Skin of body (tissue), 2 donors: Measurements from ENCODE around the gene NHLH2. TPM values are rescaled to one million over a fixed set of nuclear protein-coding genes. Genes with fewer than 3 reads are reported as not detected.

ENCODE experiments used
- DNase-seq: peaks from one replicate; lab custom pipeline; 2025; lab: John Stamatoyannopoulos, UW
- total RNA-seq: library from RNA; depleted of rRNA; stranded (reverse); fragments of >200 nt; gene quantifications from one replicate; pipeline ENCODE4 v1.2.3, GENCODE V29; 2014

NHLH2 gene
- total RNA-seq, 1 donor from 2014 or later = not detected

DNA sequence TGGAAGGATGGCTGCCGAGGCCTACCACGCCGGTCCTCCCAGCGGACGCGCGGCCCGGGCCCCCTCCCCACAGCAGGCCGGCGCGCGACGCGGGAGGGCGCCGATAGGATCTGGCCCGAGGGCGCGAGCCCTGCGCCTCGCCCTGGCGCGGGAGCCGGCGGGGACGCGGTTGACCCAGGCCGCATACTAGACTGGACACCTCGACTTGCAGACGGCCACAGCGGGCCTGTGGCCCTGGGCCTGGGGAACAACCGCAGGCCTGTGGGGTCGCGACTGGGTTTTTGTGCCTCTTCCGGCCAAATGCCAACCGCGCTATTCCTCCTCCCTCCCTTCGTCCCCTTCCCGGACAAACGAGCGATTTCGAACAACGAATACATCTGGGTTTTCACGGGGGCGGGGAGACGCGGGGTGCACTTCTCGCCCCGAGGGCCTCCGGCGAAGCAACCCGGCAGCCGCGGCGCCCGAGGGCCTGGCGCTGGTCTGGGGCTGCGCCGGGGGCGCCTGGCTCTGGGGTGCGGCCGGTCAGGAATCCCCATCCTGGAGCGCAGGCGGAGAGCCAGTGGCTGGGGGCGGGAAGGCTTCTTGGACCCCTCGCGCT lies 2.4 kb downstream of the NHLH2 start:
- no peak for DNase-seq

DNA sequence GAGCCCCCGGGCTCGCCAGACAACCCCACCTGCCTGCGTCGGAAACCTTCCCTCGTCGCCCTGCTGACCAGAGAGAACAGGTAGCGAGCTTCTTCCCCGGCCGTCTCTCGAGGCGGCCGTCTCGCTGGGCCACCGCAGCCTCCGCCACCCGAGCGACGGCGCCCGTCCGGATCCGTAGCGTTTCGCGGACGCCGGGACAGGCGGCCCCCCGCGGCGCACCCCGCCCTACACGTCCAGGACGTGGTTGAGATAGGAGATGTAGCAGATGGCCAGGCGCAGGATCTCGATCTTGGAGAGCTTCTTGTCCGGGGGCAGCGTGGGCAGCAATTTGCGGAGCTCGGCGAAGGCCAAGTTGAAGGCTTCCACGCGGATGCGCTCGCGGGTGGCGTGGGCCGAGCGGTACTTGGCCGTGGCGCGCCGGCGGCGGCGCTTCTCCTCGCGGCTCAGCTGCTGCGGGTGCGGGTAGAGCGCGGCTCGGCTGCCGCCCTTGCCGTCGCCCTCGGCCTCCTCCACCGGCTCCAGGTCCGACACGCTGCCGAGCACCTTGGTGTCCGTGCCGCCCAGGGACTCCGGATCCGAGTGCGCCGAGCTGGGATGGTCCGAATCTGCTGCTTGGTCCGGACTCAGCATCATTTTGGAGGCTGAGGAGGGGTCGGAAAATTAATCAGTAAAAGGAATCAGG lies 3.0 kb downstream of the NHLH2 start:
- DNase-seq = no peak

DNA sequence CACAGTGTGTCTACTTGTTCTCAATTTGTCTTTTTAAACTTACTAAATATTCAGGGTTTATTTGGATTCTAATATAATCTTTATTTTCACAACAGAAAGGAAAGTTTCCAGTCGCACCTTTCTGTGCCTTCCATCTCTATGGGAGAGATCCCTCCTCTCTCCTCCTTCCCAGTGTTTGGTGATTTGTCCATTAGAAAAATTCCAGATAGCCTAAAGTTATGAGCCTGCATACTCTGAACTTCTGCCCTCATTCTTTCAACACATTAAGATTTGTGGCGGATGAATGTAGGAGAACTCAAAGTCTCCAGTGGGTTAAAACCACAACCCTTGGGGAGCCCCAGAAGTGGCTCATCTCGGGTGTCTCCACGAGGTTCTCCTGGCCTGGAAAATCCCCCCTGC lies 3.6 kb downstream of the NHLH2 start:
- no peak for DNase-seq

DNA sequence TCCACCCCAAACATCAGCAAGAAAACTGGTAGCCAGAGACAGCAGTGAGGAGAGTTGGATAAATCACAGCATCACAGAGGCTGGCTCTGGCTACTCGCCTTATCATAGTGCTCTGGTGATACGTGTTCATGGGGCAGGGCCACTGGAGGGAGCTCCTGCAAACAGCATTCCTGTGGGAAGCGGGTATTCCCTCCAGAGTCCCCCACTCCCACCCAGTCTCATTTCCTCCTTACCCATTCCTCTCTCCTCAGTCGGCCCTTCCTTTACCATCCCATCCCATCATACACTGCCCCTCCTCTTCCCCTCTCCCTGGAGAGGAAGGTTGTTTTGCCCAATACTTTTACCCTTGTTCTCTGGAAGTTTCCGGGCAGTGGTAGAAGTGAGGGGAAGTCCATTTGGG lies 7.1 kb downstream of the NHLH2 start:
- DNase-seq = no peak

DNA sequence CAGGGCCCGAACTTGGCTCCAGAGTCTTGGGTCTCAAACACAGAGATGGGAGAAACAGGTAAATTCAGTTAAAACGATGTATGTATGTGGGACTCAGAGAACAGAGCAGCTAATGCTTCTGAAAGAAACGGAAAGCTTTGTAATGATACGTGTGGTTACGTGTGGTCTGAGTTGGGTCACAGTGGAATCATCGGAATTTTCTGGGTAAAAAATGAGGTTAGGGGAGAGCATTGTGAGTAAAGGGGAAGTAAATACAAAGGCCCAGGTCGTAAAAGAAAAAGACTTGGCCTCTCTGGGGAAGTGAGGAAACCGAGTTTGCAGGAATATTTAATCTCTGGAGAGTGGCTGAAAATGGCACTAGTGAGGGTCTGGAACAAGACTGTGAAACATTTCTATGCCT lies 8.3 kb downstream of the NHLH2 start:
- no peak for DNase-seq

DNA sequence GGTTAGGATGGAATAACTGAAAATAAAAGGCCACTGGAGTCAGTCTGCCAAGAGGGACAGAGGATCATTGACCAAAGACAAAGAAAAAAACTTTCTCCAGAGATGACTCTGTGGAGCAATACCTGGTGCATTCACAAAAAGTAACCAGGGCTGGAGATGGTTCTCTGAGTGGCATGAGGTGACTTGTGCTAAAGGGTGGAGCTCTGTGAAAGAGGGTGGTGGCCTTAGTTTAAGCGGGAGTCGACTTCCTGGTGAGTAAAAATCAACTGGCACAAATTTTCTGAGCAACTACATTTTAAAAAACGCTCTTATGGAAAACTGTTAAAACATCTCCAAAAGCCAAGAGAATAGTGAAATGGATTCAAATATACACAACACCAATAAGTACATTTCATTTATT lies 10.0 kb downstream of the NHLH2 start:
- no peak for DNase-seq

DNA sequence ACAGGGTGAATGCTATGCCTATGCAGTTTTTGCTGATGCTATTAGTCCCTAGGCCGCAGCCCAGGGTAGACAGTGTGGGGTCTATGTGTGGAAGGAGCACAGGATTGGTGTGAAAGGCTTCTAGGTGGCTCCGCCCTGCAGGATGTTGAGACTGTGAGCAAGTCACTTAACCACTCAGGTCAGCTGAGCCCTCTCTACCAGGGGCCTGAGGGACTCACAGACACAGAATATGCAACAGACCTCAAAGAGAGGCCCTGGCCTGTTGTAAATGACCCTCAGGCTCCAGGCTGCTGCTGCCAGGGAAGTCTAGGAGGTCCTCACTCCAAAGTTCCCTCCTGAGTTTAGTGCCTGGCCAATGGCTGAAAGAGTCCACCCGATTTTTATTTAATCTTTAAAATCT lies 11.0 kb downstream of the NHLH2 start:
- no peak for DNase-seq

DNA sequence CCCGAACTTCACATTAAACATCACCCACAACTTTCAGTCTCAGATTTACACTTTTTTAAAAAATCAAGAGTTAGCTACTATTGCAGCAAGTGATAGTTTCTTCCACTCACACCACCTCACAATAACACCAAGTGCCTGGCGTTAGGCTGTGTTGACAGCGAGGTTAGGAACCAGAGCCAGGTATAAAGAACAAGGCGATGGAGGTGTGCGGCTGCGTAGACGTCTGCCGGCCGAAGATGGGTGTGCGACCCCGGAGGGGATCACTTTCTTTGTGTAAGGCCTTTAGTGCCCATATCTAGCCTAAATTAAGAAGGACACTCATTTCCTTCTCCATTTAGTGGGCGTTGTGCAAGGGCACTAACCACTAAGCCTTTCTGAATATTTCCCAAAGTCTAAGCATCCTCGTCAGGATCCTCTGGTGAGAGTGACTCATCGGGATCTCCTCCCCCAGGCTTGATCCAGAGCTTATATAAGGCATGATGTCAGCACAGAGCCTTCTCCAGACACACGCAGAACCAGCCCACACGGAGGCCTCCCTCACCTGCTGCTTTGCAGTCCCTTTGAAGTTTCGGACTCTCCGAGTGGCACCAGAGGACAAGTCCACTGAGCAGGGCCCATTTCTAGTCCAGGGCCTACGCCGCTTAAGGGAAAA lies 11.8 kb downstream of the NHLH2 start:
- no peak for DNase-seq

DNA sequence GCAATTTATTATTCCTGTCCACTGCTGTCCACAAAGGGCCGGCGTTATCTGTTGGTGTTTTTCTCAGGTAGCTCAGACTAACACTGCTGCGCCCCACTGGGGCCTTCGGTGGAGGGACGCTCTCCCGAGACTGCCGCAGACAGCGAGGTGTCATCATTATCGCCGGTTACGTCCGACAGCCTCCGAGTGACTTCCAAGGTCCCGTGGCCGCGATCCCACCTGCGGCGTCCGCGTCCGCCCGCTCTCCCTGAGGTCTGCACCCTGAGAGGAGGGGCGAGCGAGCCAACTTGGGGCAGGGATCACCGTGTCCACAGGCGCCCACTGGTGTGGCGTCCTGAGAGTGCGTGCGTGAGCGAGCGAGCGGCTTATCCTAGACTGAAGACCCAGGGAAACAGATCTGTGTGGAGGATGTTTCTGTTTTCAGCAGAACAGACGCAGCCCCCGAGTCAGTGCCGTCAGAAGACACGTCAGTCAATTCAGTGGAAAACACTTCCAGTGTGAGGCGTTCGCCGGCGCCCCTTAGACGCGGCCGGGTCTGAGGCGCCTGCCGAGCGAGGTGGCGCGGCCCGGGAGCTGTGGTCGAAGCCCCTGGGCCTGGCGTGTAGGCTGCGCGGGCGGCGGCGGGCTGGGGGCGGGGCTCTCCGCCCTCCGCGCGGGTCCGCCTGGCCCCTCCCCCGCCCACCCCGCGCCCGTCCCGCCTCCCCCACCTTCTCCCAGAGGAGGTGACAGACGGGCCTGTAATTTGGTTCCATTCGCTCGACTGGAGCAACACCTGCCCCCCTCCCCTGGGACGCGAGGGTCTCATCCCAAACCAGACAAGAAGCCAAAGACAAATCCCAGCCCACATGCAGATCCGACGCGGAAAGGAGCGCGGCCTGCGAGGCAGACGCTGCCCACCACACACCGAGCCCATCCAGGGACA lies 12.6 kb downstream of the NHLH2 start:
- DNase-seq = no peak

DNA sequence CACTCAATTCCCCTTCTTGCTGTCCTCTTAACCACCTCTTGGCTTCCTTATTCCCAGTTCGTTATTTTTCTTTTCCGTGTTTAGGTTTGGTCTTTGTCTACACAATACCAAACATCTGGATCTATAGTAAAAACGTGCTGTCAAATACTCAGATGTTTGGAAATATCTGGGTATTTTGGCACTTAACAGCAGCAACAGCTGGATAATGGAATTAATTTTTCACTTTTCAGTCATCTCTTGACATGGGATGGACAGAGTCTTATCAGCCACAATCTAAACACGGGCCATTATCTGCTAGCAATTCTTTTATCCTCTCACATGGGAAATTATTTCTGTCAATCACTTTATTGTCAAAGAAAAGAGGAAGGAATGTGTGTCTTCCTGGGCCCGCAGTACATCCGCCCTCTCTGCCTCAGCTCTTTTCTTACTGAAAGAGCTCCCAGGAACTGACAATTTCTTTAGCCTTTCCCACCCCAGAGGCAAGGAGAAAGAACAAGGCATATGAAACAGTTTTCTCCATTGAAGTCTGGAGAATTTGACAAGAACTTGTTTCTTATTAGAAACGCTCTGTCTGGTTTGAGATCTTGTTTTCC lies 13.4 kb downstream of the NHLH2 start:
- no peak for DNase-seq

DNA sequence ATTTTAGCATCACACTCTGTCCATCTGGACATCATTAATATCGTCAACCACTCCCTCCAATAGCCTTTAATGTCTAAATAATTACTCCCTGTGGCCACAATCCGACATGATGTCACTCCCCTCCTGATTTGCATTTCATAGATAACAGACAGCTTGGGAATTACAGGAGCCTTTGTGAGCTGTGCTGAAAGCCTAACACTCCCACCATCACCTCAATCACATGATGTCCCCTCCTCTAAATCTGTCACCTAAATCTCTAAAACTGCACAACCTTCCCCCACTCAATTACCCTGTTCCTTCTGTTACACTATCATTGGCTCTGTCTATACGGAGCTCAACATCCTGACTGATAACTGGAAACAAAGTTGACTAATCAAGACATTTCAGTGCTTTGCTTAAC lies 14.3 kb downstream of the NHLH2 start:
- no peak for DNase-seq

DNA sequence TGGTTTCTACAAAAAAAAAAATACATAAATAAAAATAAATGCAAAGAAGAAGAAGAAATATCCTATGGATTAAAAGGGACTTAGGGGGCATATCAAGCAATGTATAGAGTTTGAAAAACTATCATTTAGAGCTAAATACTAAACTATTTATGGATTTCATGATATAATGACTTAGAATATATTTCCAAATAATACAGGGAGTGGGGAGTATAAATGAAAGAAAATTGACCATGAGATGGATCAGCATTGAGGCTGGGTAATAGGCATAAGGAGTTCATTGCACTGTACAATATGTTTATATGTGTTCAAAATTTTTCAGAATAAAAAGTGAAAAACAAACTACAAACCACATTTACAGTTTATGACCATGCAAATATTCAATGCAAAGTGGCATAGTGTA lies 18.8 kb downstream of the NHLH2 start:
- DNase-seq = no peak

DNA sequence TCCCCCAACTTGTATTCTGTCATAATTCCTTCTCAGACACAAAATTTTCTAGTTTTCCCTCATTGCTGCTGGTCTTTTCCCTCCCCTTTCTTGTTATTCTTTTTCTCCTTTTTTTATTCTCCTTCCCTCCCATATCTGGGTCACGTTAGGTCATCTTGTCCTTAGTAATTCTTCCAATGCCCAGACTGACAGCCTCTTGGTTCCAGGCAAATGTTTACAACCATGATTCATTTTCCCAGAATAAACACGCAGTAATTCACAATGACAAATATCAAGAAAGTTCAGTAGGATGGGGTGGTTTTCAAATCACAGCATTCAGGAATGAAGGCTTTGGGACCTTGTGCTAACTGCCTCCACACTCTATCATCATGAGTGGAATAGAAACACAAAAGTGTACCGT lies 25.2 kb downstream of the NHLH2 start:
- DNase-seq = no peak

DNA sequence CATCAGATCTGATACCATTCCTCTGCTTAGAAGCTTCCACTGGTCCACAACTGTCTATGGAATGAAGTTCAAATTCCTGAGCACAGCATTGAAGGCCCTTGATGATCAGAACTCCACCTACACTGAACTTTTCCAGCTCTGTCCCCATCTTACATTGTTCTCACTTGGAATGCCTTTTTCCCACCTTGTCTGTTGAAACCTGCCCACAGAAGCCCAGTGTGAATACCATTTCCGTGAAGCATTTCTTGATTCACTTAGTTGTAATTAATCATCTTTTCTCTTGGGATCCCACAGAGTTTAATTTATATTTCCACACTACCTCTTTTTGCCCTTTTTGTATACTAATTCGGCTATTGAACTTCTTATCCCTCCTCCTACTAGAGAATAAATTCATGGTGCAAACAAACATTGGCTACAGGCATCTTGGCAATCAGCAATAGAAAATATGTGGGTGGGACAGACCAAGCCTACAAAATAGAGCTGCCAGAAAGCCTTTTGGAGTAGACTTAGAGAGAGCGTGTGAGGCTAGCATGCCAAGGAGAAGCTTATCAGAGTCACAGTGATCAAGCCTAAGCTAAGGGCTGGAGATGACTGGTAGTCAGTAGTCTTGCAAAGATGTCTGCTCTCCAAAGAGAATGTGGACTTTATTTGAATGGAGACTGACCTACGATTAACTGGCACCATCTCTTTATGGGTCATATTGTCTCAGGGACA lies 26.1 kb downstream of the NHLH2 start:
- no peak for DNase-seq

DNA sequence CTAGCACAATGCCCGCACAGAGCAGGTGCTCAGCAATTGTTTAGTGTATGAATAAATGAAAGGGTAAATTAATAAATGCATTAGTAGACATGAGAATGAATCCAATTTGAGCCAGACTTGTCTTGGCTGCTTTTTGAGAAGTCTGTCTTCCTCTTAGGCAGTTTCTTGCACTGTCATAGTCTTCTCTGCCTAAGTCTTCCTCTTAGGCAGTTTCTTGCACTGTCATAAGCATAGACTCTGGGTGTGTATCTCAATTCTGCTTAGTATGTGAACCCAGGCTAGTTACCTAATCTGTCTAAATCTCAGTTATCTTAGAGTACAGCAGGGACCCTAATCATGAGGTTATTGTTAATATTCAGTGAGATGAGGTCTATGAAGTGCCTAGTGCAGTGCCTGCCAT lies 27.2 kb downstream of the NHLH2 start:
- DNase-seq = no peak

DNA sequence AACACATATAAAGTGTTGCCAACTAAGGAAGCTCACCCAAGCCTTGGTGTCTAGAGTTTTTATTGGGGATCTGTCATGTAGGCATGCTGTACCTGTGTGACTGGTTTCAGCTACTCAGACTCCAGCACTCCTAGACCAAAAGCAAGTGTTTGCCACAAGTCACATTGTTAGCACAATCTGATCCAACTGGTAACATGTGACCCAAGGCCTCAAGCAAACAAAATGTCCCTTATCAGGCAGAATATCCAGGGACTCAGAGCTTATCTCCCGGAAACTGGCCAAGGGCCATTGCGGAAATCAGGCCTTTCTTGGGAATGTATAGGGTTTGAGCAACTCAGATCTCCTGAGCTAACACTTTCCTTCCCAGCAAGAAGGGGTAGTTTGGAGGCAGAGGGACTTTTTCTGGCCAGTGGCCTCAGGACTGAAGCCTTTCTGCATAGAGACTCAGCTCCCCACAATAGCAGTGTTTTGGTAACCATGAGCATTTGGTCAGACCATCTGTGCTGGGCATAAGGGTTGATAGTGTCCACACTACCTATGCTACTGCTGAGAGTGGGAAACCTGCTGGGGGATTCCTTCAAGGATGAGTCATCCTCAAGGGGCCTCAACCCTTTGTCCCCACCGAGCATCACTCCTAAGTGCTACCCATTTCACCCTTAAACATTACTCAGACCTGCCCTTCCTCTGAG lies 29.6 kb downstream of the NHLH2 start:
- DNase-seq = no peak

DNA sequence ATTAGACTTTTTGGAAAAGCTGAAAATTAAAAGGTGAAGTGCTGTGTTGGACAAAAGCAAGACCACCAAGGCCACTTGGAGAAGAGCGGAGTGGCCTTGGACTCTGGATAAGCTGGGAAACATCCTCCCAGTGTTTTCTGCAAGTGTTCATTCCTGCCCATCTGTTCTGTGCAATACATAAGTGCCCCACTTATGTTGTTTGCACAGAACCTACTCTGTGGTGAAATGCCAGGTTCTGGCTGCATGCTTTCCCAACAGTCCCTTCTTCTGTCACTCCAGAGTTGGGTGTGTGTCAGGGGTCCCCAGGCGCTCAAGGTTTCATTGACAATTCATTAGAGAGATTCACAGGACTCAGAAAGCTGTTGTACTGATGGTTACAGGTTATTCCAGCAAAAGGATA lies 30.3 kb downstream of the NHLH2 start:
- DNase-seq = no peak

DNA sequence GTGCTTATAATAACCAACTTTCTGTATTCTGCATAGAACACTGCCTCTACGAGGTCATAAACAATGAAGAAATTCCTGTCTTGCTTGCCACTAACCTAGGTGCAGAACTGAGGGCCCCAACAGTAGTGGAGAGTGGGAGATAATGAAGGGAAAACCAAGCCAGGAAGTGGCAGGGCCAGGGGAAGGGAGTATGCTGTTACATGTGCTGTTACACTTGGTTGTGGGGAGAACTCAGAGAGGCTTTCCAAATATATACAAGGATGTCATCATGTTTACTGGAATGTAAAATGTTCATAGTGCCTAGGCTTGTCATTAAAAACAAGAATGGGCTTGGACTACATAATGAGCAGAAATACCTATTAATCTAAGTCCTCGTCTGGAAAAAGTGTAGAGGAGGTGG lies 31.1 kb downstream of the NHLH2 start:
- DNase-seq = no peak

DNA sequence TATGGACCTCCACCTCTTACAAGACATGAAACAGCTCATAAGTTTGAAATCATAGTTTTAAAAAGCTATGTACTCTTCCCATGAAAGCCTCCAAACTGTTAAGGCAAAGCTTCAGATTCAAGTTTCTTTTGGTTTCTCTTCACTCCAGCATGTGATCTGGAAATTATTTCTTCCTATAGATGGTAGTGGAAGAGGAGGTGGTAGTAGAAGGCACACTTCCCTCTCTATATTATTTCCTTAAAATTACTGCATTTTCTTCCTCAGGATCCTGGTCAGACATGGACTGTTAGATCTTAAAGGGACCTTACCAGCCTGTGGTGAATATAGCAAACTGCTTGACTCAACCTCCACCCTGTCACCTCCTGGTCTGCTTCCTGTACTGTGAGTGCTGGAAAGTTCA lies 31.9 kb downstream of the NHLH2 start:
- DNase-seq = no peak

DNA sequence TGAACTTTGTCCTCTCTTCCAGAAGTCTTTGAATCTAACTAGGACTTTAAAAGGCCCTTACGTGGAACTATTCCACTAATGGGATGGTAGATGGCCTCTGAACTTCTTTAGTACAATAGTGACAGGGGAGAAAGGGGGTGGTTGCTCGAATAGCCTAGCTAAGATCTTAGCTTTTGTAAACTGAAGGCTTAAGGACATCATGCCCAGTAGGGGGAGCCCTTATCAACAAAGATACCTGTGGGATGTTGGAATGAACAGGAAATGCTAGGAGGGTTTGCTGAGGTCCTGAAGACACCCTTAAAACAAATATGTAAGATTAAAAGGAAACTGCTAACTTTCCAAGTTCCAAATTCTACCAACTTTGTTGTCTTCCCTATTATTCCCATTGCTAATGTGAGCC lies 33.2 kb downstream of the NHLH2 start:
- DNase-seq = peak; percentile 44
